Coronary artery (tissue), 2 donors: ENCODE measurements around the gene CREBBP.

Experiments
- DNase-seq: peaks from one replicate; pipeline ENCODE4 v3.0.0-alpha.2; 2017; ENCODE audit warnings: low spot score
- H3K27ac ChIP-seq, 2 donors: fragments of 200-600 bp; sonication (generic); one replicate each; pipeline ENCODE4 v1.5.1; 2016 to 2019
- H3K4me3 ChIP-seq: fragments of 200-600 bp; sonication (generic); 2 replicates; pipeline ENCODE4 v1.5.1; 2016; ENCODE audit warnings: mild to moderate bottlenecking, moderate library complexity
- TF ChIP-seq, protein P1 (sequence below): fragments of 200-600 bp; sonication (generic); IDR thresholded peaks from one replicate; pipeline ENCODE4 v1.5.1; 2019; ENCODE audit warnings: antibody characterized with exemption

Gene CREBBP

DNA sequence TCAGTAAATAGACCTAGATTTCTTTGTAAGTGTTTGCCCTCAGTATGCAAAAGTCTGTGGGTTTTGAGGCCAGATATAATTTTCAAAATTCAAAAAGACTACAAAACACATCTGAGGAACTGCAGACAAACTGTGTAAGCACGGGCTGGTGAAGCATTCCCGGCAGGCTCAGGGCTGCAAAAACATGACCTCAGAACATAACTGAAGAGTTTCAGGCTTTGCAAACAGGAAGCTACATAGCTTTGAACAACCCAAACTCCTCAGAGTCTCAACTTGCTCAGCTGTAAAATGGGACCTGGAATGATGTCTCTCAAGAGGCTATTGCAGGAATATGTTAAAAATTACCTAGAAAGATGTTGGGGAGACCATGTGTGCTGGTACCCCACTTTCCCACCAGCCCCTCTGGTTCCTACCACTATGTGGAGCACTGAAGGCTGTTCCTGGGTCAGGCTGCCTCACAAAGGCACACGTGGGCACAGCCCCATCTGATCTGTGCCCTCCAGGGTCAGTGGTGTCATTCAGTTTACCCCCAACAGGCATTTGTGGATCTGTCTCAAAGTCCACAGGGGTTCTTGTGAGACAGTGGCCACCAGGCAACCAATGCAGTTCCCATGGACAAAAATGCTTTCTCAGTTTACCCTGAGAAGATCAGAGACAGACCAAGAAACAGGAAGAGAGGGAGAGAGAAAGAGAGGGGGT is 72.9 kb downstream of the CREBBP start:
- peak; percentile 28 for DNase-seq
- no peak overlapping the region for H3K4me3 ChIP-seq
- H3K27ac ChIP-seq, result no peak overlapping the region
- TF ChIP-seq, protein P1, sequence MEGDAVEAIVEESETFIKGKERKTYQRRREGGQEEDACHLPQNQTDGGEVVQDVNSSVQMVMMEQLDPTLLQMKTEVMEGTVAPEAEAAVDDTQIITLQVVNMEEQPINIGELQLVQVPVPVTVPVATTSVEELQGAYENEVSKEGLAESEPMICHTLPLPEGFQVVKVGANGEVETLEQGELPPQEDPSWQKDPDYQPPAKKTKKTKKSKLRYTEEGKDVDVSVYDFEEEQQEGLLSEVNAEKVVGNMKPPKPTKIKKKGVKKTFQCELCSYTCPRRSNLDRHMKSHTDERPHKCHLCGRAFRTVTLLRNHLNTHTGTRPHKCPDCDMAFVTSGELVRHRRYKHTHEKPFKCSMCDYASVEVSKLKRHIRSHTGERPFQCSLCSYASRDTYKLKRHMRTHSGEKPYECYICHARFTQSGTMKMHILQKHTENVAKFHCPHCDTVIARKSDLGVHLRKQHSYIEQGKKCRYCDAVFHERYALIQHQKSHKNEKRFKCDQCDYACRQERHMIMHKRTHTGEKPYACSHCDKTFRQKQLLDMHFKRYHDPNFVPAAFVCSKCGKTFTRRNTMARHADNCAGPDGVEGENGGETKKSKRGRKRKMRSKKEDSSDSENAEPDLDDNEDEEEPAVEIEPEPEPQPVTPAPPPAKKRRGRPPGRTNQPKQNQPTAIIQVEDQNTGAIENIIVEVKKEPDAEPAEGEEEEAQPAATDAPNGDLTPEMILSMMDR, result no peak

DNA sequence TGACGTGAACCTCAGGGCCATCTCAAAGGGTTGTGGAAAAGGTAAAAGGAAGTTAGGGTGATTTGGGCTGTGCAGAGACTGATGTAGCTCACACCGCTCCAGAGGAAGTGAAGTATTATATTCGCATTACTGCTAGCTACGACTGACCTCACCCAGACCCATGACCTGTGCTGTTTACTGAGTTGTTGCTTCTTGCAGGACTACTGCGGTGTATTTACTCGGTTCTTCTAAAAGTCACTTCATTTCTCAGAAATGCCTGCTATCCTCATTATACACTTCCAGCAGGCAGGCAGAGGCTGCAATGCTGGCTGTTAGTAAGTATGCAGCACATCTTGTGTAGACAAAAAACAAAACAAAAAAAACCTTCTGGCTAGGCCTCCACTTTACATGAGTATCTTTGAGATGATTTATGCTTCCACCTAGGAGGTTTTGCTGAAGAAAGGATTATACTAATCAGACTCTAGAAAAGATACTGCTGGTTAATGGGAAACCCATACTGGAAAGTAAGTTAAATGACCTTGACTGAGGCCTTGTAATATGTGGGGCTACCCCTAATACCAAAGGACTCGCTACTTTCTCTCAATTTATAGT is 76.0 kb downstream of the CREBBP start:
- H3K27ac ChIP-seq, result no peak overlapping the region
- DNase-seq, result peak; percentile 24
- TF ChIP-seq, protein P1, result no peak
- no peak overlapping the region for H3K4me3 ChIP-seq

DNA sequence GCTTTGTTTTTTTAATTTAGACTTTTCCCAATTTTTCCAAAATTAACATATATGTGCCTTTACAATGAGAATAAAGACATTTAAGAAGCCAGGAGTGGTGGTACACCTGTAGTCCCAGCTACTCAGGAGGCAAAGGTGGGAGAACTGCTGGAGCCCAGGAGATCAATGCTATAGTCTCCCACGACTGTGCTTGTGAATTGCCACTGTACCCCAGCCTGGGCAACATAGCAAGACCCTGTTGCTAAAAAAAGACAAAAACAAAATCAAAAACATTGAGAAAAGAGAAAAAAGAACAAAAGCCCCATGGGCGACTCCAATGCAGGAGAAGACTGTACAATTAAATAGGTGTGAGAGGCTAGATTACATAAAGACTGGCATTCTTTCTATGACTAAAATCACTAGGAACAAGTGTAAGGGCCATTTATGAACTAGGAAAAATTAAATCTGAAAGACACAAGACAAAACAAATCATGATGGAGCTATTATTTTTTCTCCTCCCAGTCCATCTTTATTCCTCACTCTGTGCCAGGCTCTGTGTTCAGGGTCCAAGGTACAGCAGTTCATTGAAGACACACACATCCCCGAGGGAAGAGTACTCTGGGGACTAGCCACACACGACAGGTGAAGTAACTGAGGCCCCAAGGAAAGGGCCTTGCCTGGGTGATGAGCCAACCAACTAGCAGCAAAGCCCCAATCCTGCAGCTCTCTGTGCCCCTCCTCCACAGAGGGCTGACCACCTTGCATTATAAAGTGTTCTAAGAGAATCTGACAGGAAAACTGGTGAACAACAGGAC is 79.8 kb downstream of the CREBBP start:
- no peak overlapping the region for H3K27ac ChIP-seq
- peak; percentile 22 for DNase-seq
- TF ChIP-seq, protein P1, result no peak
- no peak overlapping the region for H3K4me3 ChIP-seq

DNA sequence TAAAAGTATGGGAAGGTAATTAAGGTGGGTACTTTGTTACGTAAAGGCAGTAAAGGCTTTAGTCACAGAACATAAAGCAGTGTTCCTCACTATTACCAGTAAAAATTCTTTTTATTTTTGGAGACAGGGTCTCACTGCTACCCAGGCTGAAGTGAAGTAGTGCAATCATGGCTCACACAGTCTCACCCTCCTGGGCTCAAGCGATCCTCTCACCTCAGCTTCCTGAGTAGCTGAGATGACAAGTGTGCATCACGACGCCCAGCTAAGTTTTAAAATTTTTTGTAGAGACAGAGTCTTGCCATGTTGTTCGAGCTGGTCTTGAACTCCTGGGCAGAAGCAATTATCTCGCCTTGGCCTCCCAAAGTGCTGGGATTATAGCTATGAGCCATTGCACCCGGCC is 80.5 kb downstream of the CREBBP start:
- Histone ChIP-seq H3K27ac (no peak overlapping the region), H3K4me3 (no peak overlapping the region)
- DNase-seq, result peak; percentile 17
- TF ChIP-seq, protein P1, result no peak

DNA sequence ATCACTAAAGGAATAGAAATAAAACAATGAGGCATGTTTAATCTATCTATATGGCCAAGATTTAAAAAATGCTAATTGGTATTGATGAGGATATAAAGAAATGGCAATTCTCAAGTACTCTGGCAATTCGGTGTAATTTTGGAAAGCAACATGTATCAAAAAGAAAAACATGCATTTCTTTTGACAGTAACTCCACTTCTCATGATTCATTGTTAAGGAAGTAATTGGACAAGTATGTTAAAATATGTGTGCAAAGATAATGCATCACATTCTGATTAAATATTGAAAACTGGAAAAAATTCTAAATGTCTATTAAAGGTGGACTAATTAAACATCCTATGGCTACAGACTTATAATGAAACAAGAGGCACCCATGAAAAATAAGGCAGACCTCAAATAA is 81.2 kb downstream of the CREBBP start:
- H3K27ac ChIP-seq, result no peak overlapping the region
- TF ChIP-seq, protein P1, result no peak
- no peak overlapping the region for H3K4me3 ChIP-seq

DNA sequence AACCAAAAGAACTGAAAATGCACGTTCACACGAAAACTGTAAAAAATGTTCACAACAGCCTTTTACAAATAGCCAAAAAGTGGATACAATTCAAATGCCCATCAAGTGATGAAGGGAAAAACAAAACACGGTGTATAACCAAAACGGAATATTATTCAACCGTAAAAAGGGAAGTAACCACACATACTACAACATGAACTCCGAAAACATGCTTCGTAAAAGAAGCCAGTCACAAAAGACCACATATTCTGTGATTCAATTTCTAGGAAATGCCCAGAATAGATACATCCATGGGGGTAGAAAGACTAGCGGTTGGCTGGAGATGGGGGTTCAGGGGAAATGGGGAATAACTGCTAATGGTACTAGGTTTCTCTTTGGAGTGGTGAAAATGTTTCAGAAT is 81.7 kb downstream of the CREBBP start:
- no peak for DNase-seq
- Histone ChIP-seq H3K4me3 (no peak overlapping the region), H3K27ac (no peak overlapping the region)
- TF ChIP-seq, protein P1, result no peak

More for the DNA sequence above, 81.2 kb downstream of the CREBBP start:
- no peak for DNase-seq
